GM19239 (cell line): ENCODE results near the gene ECM1.
A peak's percentile ranks its signal among the peaks of the same experiment; 100 is the strongest.

Experiments used
- DNase-seq: peaks from one replicate; pipeline ENCODE4 v3.0.0; 2011; ENCODE audit warnings: low spot score; ENCODE audit not compliant: insufficient read length
- FAIRE-seq: peaks from 2 replicates; lab custom pipeline; 2011; peaks lifted over from hg19 to GRCh38; lab: Jason Lieb, UNC

ECM1 gene

GRCh38 chr1:150537732-150538684, 30.1 kb downstream of the ECM1 start:
- no peak for DNase-seq

GRCh38 chr1:150543500-150544143, 35.7 kb downstream of the ECM1 start:
- no peak for DNase-seq

More at GRCh38 chr1:150537732-150538684, 30.1 kb downstream of the ECM1 start:
- FAIRE-seq, result no peak

GRCh38 chr1:150544204-150544603, 36.3 kb downstream of the ECM1 start:
- no peak for FAIRE-seq
- DNase-seq, result no peak

More at GRCh38 chr1:150543500-150544143, 35.7 kb downstream of the ECM1 start:
- FAIRE-seq, result no peak

GRCh38 chr1:150545486-150546032, 37.6 kb downstream of the ECM1 start:
- no peak for FAIRE-seq
- DNase-seq, result no peak

GRCh38 chr1:150546294-150546937, 38.5 kb downstream of the ECM1 start:
- FAIRE-seq (no peak), DNase-seq (no peak)

- no peak for DNase-seq
- FAIRE-seq, result no peak
These were observed 40.4 kb downstream of the ECM1 start for GRCh38 chr1:150548324-150548631.

GRCh38 chr1:150548632-150549495, 41.0 kb downstream of the ECM1 start, which contains the start of gene ADAMTSL4:
Gene ADAMTSL4 (plus strand): TSS chr1:150549408. CDS start chr1:150552289, 2,881 bp downstream.
- DNase-seq (peak; percentile 70), FAIRE-seq (no peak)

- no peak for FAIRE-seq
- DNase-seq, result no peak
These were observed 41.8 kb downstream of the ECM1 start for GRCh38 chr1:150549496-150550221.

- FAIRE-seq (no peak), DNase-seq (no peak)
These were observed 42.5 kb downstream of the ECM1 start for GRCh38 chr1:150550222-150551050.

GRCh38 chr1:150551051-150551783, 43.3 kb downstream of the ECM1 start:
- DNase-seq (no peak), FAIRE-seq (no peak)

GRCh38 chr1:150551784-150552127, 43.8 kb downstream of the ECM1 start:
- no peak for DNase-seq
- FAIRE-seq, result no peak

GRCh38 chr1:150552128-150552910, 44.4 kb downstream of the ECM1 start:
- no peak for FAIRE-seq

GRCh38 chr1:150552911-150553289, 45.0 kb downstream of the ECM1 start:
- FAIRE-seq, result no peak
- no peak for DNase-seq

More at GRCh38 chr1:150552128-150552910, 44.4 kb downstream of the ECM1 start:
- DNase-seq, result no peak

GRCh38 chr1:150553392-150554085, 45.6 kb downstream of the ECM1 start:
- no peak for FAIRE-seq
- DNase-seq, result no peak

- no peak for FAIRE-seq
These were observed 46.2 kb downstream of the ECM1 start for GRCh38 chr1:150554086-150554452.

GRCh38 chr1:150555198-150555970, 47.5 kb downstream of the ECM1 start:
- FAIRE-seq (no peak), DNase-seq (no peak)

More at GRCh38 chr1:150554086-150554452, 46.2 kb downstream of the ECM1 start:
- no peak for DNase-seq
